Dedifferentiated amniotic fluid mesenchymal stem cell (primary cell): Measurements from ENCODE around the gene CFAP45.
"Not testable (repeated sequence)": the region's sequence is repeated elsewhere in the genome, so short reads cannot be mapped to it uniquely, and the experiment has no call there.

ENCODE experiments used
- DNase-seq: peaks from one replicate; pipeline ENCODE4 v3.0.0-alpha.2; 2016; ENCODE audit errors: extremely low spot score

The CFAP45 gene

DNA sequence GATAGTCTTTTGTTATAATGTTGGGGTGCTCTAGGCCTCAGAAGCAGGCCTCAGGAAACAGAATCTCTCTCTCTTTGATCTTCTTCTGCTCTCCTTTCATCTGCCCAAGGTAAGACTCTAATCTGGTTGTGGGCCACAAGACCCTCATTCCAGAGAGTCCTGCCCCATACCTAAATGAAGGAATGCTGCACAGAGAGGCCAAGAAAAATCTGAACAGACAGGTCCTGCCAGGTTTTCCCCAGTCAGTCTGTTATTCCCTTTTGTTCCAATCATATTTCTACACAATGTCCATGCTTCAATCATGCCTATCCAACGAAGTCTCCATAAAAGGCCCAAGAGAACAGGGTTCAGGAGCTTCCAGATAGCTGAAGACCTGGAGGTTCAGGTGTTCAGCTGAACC lies 7.0 kb upstream of the CFAP45 start:
- no peak for DNase-seq

DNA sequence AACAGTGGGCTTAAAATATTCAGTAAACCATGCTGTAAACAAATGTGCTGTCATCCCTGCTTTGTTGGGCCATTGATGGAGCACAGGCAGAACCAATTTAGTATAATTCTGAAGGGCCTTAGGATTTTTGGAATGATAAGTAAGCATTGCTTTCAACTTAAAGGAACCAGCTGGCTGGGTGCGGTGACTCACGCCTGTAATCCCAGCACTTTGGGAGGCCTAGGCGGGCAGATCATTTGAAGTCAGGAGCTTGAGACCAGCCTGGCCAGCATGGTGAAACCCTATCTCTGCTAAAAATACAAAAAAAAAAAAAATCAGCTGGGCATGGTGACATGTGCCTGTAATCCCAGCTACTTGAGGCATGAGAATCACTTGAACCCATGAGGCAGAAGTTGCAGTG lies 4.1 kb upstream of the CFAP45 start:
- DNase-seq, result not testable (repeated sequence)

DNA sequence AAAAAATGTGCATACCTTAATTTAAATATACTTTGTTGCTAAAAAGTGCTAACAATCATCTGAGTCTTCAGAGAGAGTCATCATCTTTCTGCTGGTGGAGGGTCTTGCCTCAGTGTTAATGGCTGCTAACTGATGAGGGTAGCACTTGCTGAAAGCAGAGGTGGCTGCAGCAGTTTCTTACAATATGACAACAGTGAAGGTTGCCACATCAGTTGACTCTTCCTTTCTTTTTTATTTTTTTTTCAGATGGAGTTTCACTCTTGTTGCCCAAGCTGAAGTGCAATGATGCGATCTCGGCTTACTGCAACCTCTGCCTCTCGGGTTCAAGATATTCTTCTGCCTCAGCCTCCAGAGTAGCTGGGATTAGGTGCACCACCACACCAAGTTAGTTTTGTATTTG lies 2.6 kb upstream of the CFAP45 start:
- DNase-seq, result no peak

DNA sequence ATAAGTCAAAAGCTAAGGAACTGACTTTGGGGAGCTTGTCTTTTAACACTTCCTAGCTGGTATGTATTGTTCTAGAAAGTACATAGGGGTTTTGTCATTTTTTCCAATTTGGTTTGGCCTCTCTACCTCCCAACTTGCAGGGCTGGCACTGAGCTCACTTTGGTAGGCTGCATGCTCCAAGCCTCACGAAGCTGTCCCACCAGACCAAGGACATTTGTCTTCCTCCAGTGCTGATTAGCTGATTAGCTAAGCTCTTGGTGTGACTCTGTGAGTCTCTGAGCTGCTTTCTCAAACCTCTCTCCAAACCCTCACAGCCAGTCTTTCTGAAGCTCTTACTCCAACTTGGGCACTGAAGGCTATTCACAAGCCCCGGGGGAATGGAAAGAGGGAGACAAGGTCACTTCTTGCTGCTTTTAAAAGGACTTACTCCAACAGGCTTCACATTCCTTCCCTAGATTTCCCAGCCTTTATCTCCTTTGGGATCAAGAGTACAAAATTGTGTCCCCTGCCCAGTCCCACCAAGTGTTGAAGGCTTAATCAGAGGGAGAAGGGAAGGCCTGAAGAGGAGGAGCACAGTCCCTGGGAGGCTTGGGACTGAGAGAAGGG lies 893 bp upstream of the CFAP45 start:
- DNase-seq, result no peak

DNA sequence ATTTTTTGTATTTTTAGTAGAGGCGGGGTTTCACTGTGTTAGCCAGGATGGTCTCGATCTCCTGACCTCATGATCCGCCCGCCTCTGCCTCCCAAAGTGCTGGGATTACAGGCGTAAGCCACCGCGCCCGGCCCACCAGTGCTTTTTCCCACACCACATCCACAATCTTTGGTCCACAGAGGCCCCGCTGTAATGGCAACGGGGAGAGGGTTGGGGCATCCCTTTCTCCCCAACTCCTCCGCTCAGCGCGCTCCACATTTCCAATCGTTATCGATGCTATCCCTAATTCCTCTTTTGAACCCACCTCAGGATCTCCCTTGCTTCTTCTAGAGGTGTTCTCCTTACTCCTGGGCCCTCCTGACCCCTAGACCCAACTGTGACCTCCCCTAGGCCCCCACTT lies 331 bp downstream of the CFAP45 start:
- DNase-seq, result not testable (repeated sequence)

DNA sequence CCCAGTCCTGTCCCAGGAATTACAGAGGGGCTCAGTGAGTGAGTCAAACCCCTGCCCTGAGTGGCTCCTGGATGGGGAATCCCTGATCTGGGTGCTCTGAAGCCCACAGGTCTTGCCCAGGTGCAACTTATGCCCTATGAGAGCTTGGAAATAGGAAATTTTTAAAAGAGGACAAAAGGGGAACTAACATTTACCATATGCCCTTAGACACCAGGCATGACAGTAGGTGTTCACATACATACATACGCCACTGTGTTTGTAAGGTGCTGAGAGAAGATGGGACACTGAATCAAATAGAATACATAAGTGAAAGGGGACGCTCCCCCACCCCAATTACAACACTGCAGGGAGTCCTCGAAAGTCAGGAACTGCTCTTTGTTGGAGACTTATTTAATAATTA lies 1.4 kb downstream of the CFAP45 start:
- DNase-seq, result no peak

DNA sequence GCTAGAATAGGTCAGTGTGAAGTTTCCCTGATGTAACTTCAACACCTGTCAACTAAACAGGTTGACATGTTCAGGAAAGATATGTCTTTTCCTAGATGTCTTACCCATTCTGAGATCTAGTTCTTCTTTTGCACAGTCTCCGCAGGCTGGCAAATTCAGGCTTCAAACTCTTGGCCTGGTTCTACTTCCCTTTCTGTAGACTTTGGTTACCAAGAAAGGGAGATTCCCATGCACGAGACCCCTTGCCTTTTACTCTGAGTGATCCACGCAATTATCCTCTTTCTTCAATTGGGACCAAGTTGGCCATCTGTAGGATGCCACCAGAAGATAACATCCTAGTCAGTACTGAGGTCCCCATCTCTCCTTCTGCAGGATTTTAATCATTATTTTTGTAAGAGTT lies 2.0 kb downstream of the CFAP45 start:
- DNase-seq, result no peak

DNA sequence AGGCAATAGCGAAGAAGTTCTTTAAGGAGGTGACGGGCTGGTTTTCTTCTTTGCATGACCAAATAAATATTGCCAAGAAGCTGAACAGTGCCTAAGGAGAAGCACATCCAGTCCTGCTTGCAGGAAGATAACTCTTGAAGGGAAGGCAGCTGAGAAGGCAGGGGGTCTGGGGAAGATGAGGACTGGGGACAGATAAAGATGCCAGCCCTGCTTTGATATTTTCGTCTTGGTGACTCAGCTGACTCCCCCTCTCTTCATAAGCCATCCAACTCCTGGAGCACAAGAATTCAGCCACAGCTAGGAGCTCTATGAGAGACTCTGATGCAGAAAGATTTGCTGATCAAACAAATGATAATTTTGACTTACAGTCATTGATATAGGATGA lies 3.4 kb downstream of the CFAP45 start:
- no peak for DNase-seq

DNA sequence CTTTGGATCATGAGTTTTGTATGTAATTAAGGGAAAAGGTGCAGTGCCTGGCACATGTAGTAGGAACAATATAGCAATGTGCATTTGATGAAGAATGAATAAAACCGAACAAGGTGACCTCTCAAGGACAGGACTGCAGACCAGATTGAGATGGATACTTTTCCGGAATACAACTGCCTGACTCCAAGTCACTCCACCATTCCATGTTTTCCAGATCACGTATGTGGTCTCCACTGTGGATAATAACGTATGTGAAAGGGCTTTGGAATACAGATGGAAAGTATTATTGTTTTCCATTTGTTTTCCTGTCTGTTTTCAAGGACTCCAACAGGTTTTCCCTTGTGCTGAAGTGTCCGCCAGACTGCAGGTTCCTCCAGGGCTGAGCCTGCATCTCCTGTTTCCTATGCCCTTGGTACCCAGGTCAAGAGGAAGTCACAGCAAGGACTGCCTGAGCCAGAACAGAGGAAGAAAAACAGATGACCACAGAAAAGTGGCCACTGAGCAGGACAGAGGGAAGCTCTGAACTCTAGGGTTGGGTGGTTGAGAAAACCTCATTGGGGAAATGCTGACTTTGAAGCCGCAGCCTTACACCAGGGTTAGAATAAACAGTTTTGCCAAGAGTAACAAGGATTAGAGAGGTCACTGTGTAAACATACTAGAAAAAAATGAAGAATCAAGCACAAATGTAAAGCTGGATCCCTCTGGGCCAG lies 4.0 kb downstream of the CFAP45 start:
- no peak for DNase-seq

DNA sequence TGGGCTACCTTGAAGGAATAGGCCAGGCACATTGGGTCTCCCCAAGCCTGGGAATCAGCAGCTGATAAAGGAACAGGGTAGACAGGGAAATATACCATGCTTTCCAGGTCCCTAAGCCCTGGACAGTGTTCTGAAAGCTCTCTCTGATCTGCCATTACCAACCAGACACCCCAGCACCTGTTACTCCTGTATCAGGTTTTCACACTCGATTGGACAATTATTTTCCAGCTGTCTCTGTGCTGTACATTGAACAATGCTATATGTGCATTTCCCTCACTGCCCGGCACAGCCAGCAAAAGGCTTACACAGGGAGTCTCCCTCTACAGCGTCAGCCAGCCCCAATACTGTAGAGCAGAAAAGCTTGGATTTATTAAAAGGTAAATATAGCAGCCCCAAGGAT lies 4.7 kb downstream of the CFAP45 start:
- no peak for DNase-seq

DNA sequence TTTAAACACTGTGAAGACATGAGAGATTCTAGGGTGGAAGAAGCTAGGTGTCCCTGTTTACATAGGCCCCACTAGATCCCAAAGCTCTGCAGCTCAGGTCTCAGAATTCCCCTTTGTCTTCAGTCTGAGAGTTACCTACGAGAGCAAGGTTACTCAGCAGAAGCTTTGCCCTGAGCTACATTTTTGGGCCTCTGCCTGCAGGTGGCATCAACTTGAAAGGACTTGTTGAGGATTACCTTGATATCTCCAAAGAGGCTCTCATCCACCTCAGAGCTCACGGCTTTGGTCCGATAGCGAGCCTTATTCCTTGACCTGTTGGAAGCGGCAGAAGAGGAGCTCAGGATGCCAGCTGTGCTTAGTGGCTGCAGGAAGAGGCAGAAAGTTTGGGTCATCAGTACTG lies 7.0 kb downstream of the CFAP45 start:
- DNase-seq, result no peak

DNA sequence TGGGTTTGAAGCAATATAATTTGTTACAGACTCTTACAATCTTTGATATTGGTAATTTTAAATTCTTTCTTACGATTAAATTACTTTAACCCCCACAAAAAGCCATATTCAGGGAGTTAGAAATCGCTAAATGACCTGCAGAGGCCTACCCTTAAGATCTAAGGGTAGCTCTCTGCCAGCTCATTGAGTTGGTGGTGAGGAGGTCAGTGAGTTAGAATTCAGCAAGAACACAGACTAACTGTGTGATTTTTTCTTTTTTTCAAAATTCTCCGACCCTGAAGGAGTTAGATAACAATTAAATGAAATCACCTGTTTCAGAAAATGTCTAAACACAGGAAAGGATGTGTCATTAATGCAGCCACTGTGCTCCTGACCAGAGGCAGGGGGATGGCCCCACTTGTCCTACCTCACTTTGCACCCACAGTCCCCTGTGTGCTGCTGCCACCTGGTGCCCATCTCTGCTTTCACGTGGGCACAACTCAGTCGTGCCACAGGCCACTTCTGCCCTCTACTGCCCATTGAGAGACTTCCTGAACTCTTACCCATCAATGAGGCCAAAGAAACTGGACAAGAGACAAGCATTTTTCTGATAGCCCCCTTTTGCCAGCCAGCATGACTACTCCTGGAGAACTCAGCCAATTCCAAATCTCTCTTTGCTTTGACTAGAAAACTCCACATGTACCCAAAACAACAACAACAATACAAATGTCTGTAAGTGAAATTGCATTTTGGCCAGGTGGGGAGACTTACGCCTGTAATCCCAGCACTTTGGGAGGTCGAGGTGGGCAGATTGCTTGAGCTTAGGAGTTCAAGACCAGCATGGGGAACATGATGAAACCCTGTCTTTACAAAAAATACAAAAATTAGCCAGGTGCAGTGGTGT lies 8.4 kb downstream of the CFAP45 start:
- DNase-seq, result peak; percentile 87

DNA sequence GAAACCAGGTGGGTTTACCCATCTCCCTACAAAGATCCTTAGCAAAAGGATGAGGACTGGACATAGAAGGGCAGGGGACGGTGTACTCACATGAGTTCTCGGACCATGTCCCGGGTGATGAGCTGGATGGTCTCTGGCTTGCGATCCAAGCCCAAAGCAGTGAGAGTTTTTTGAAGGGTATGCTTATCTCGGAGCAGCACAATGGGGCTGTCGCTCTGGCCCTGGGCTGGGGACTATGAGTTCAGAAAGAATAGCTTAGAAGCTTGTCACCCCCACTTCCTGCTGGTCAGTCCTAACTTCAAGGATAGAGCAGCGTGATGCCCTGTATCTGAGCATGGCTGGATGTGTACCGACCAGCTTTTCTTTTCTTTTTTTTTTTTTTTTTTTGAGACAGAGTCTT lies 9.6 kb downstream of the CFAP45 start:
- DNase-seq, result no peak

DNA sequence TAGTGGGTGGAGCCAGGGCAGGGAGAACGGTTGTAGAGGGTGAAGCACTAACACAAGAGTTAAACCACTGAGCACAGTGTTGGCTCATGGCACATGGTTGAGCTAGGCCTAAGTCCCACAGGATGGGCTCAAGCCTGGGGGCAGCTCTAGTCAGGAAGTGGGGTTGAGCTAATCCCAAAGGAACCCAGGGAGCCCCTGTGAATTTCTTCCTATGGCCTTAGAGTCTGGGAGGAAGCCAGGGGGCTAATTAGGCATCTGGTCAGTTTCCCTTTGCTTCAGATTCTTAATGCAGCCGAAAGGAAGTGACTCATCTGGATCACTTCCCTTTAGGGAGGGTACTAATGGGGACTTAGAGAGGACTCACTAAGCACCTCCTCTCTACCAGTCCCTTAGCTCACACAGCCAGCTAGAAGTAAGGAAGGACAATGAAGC lies 10.1 kb downstream of the CFAP45 start:
- peak; percentile 81 for DNase-seq

DNA sequence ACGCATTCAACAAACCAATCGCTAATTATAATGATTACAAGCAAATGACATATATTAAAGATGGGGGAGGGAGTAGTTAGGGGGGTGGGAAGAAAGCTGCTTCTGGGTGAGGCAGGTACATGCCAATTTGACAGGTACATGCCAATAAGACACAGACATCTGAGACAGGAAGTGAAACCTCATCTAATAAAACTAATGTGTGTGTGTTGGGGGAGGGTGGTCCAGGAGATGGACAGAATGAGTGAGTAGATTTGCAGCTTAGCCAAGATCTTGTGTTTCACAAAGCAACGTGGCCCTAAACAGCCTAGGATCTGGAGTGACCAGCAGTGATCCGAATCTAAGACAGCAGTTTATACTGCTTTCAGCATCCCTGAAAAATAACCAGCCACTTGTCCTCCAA lies 10.8 kb downstream of the CFAP45 start:
- no peak for DNase-seq

DNA sequence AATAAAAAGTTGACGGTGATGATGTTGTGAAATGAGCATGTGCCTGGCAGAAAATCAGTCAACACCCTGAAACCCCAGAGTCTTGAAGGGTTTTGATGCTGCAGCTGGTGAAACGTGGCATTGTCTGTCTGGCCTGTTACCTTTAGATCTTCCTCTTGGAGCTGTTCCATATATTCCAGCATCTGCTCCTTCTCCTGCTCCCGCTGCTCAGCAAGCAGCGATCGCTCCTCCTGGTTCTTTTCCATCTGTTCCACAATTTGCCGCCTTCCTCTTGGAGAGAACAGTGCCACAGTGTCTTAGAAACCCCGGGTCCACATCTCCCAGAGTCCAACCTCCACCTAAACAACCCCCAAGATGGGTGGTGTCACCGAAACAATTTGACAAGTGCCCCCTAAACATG lies 15.7 kb downstream of the CFAP45 start:
- DNase-seq, result no peak

DNA sequence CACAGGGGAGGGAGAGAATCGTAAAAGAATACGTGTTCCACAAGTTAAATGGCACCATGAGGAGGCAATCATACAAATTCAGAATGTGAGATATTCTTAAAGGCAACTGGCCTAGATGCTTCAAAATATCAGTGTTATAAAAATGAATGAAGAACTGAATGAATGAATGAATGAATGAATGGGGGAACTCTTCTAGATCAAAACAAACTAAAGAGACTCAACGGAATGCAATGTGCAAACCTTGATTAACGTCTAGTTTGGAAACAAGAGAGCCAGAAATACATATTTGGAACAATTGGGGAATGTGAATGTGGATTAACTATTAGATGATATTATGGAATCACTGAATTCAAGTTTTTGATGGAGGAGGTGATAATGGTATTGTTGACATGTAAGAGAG lies 16.8 kb downstream of the CFAP45 start:
- no peak for DNase-seq

DNA sequence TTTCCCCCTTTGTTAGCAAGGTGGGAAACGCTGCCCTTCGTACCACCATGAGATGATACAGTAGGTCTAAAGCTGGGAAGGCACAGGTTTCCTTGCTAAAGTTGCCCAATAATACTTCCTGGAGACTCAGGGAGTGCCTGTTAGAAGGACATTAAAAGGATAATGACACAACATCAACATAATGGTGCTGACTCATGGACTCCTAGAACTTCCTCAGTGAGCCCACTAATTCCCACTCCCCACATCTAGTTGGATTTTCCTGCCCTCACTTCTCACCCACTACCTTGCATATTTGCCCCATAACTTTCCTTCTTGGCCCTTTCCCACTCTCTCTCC lies 17.5 kb downstream of the CFAP45 start:
- DNase-seq, result no peak

DNA sequence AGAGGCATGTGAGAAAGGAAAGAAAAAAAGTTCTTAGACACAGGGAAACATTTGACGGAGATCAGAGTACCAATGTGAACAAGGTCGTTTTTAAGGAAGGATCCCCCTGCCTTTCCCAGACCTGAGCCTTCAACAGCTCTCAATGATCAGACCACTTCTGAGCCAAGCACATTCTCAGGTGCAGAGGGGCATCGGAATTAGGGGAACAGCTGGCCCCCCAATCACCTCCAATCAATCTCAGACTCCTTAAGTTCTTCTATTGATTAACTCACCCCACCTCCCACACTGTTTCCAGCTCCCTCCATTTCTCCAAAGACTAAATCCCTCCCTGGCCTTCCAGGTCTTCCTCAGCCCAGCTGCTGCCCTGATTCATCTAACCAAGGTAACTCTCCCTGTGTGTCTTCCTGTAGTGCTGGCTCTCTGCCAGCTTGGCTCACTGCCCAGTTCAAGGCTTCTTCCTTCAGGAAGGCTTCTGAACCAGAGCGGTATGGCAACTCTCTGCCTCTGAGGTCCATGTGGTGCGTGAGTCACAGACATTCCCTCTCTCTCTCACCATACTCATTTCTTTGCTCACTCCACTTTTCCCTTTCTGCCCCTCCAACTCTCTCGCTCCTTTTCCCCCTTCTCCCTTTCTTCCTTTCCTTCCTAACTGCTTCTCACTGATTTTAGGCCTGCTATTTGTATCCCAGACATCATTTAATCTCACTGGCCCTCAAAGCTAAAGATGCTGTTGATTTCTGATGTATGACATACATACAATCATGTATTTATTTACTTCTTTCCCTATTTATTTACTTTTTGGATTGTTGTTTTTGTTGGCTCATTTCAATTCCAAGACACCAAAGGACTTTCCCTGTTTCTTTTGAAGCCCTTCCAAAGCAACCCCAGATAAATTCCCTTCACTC lies 18.1 kb downstream of the CFAP45 start:
- peak; percentile 51 for DNase-seq

DNA sequence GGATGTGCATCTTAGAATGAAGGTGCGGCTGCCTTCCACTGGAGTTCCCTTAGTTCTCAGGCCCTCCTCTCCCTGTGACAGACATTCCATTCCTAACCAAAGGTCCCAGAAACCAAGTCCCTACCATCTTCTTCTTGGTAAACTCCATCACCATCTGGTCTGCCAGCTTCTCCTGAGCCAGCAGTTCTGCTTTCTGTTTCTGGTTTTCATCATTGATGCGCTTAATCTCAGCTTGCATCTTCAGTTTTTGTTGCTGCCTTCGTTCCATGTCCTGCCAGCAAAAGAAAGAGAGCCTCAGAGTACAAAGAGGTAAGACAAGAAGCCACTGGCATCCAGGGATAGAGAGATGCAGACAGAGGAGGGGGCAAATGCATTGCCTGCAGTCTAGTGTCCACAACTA lies 19.5 kb downstream of the CFAP45 start:
- DNase-seq, result no peak

DNA sequence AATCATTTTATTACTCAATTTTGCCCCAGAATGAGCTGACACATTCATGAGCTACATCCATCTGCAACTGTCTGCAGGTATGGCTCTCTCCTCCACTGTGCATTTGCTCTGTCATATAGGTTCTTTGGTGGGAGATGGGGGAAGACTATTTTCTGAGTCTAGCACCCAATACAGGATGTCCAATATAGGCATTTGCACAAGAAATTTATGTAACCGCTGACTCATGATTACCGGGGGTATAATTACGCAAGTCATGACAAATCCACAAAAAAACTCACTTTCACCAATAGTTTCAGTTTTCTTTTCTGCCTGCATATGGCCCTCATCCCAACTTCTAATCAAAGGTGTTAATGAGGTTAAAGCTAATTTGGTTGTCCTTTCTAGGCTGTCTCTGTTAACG lies 20.0 kb downstream of the CFAP45 start:
- DNase-seq, result peak; percentile 35

DNA sequence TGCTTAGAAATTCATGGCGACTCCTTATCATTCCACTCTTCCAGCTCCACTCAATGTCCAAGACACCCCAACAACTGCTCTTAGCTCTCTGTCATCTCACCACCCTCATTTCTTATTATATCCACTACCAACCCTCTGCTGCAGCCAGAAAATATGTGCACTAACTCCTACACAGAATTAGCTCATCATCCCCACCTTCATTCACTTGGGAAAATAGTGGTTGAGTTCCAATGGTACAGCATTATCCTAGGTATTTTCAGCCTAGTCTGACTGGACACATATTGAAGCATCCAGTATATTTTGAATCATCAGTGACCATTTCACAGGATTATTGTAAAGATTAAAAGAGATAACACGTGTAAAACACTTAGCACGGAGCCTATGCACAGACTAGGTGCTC lies 20.8 kb downstream of the CFAP45 start:
- no peak for DNase-seq
